SK-N-SH (cell line): ENCODE measurements around the gene FAM240A. TPM values are rescaled to one million over a fixed set of nuclear protein-coding genes. Genes with fewer than 3 reads are reported as not detected.
"Not testable (repeated sequence)": the region's sequence is repeated elsewhere in the genome, so short reads cannot be mapped to it uniquely, and the experiment has no call there.

ENCODE experiments used
- CTCF ChIA-PET: fragments of 300-600, 350-600 bp; formaldehyde crosslinking; extraction: SDS; loops from one replicate; lab custom pipeline; 2021; lab: Yijun Ruan, JAX
- POLR2A ChIA-PET: fragments of 350-600 bp; sonication (Branson Sonifier 250); formaldehyde crosslinking; extraction: SDS; loops from one replicate; lab custom pipeline; 2020; ENCODE audit warnings: antibody characterized with exemption, inconsistent platforms; lab: Yijun Ruan, JAX
- DNase-seq: peaks from one replicate; pipeline ENCODE4 v3.0.0; 2012
- H2AFZ ChIP-seq: fragments of 200-600 bp; sonication (generic); 2 replicates; pipeline ENCODE4 v1.8.1; 2016; ENCODE audit warnings: antibody characterized with exemption, mild to moderate bottlenecking, low read depth
- H3F3A ChIP-seq: fragments of 200-600 bp; sonication (generic); replicated peaks from 2 replicates; pipeline ENCODE3; 2016; ENCODE audit warnings: antibody characterized with exemption, mild to moderate bottlenecking; ENCODE audit not compliant: insufficient read depth
- H3K27ac ChIP-seq, 2 experiments: fragments of 200-500 bp in 1 of 2; fragments of 200-600 bp in 1 of 2; sonication (Bioruptor generic) in 1 of 2; sonication (generic), shearing (Covaris generic) in 1 of 2; 2 replicates each; pipeline versions ENCODE4 v1.5.1 to v1.6.1; 2014 to 2016; ENCODE audit warnings: low read depth in 2 of 2, inconsistent platforms in 1 of 2, low read length in 1 of 2, mild to moderate bottlenecking in 1 of 2, mixed read lengths in 1 of 2
- H3K27me3 ChIP-seq: fragments of 200-600 bp; sonication (generic), shearing (Covaris generic); 2 replicates; pipeline ENCODE4 v1.6.1; 2016; ENCODE audit warnings: mixed run types; ENCODE audit not compliant: insufficient read depth
- H3K36me3 ChIP-seq, 2 experiments: fragments of 200-500 bp in 1 of 2; fragments of 200-600 bp in 1 of 2; sonication (Bioruptor generic) in 1 of 2; sonication (generic) in 1 of 2; replicated peaks in 1 of 2; 2 replicates each; pipeline versions ENCODE3 to v1.5.1; 2014 to 2016; ENCODE audit warnings: low read length in 1 of 2, mild to moderate bottlenecking in 1 of 2; ENCODE audit not compliant: insufficient read depth in 2 of 2, control insufficient read depth in 1 of 2
- H3K4me1 ChIP-seq, 2 experiments: fragments of 200-500 bp in 1 of 2; fragments of 200-600 bp in 1 of 2; sonication (Bioruptor generic) in 1 of 2; sonication (generic), shearing (Covaris generic) in 1 of 2; 2 replicates each; pipeline versions ENCODE4 v1.5.1 to v1.6.1; 2014 to 2016; ENCODE audit warnings: low read depth in 1 of 2, low read length in 1 of 2, mixed run types in 1 of 2; ENCODE audit not compliant: insufficient read depth in 2 of 2, control insufficient read depth in 1 of 2
- H3K4me2 ChIP-seq: fragments of 200-600 bp; sonication (generic), shearing (Covaris generic); 2 replicates; pipeline ENCODE4 v1.6.1; 2017; ENCODE audit warnings: mixed run types
- H3K4me3 ChIP-seq, 2 experiments: fragments of 200-500 bp in 1 of 2; fragments of 200-600 bp in 1 of 2; sonication (Bioruptor generic) in 1 of 2; sonication (generic), shearing (Covaris generic) in 1 of 2; 2 replicates each; pipeline versions ENCODE4 v1.5.1 to v1.8.1; 2014 to 2016; ENCODE audit warnings: low read depth in 2 of 2, inconsistent platforms in 1 of 2, low read length in 1 of 2, mild to moderate bottlenecking in 1 of 2, mixed read lengths in 1 of 2, moderate library complexity in 1 of 2
- H3K79me2 ChIP-seq: fragments of 200-600 bp; sonication (generic); 2 replicates; pipeline ENCODE4 v1.8.1; 2017; ENCODE audit warnings: mild to moderate bottlenecking; ENCODE audit not compliant: insufficient read depth
- H3K9ac ChIP-seq: fragments of 200-600 bp; sonication (generic); 2 replicates; pipeline ENCODE4 v1.6.1; 2017; ENCODE audit warnings: mixed run types
- H3K9me2 ChIP-seq: fragments of 200-600 bp; sonication (generic); 2 replicates; pipeline ENCODE4 v1.6.1; 2017; ENCODE audit warnings: mixed run types
- H3K9me3 ChIP-seq: fragments of 200-600 bp; sonication (generic); 2 replicates; pipeline ENCODE4 v1.6.1; 2017; ENCODE audit warnings: mixed run types, mild to moderate bottlenecking, moderate library complexity
- H4K20me1 ChIP-seq: fragments of 200-600 bp; sonication (generic); 2 replicates; pipeline ENCODE4 v1.6.1; 2017; ENCODE audit warnings: mild to moderate bottlenecking, mixed run types; ENCODE audit not compliant: insufficient read depth
- CHD2 ChIP-seq: fragments of 150-350 bp; IDR thresholded peaks from 2 replicates; pipeline ENCODE4 v1.6.1; 2018; ENCODE audit warnings: low read length; ENCODE audit not compliant: partially characterized antibody
- CTCF ChIP-seq: fragments of 200-600 bp; sonication (generic); IDR thresholded peaks from 2 replicates; pipeline ENCODE4 v1.6.1; 2017; ENCODE audit warnings: antibody characterized with exemption, mild to moderate bottlenecking, moderate library complexity
- EZH2phosphoT487 ChIP-seq: fragments of 200-600 bp; sonication (generic); IDR thresholded peaks from 2 replicates; pipeline ENCODE4 v1.6.1; 2017; ENCODE audit warnings: low read depth, mixed run types, mild to moderate bottlenecking, antibody characterized with exemption, moderate library complexity, borderline replicate concordance
- FOSL2 ChIP-seq: IDR thresholded peaks from 2 replicates; pipeline ENCODE4 v1.4.0; 2012; ENCODE audit warnings: low read depth, mild to moderate bottlenecking, moderate library complexity, borderline replicate concordance
- FOXJ3 ChIP-seq: sonication (generic); formaldehyde crosslinking; IDR thresholded peaks from 2 replicates; pipeline ENCODE4 v1.5.1; 2020; ENCODE audit warnings: mild to moderate bottlenecking, missing genetic modification reagents
- GATA2 ChIP-seq: sonication (generic); formaldehyde crosslinking; IDR thresholded peaks from 2 replicates; pipeline ENCODE4 v1.5.0; 2020; ENCODE audit warnings: mild to moderate bottlenecking, missing genetic modification reagents
- MAX ChIP-seq: IDR thresholded peaks from 2 replicates; pipeline ENCODE4 v1.4.0; 2012; ENCODE audit warnings: low read depth
- MEF2A ChIP-seq: IDR thresholded peaks from 2 replicates; pipeline ENCODE4 v1.4.0; 2012; ENCODE audit warnings: low read depth, borderline replicate concordance
- POLR2AphosphoS5 ChIP-seq: IDR thresholded peaks from 2 replicates; pipeline ENCODE4 v1.6.1; 2012; ENCODE audit warnings: low read depth, low read length
- RAD21 ChIP-seq: IDR thresholded peaks from 2 replicates; pipeline ENCODE4 v1.6.1; 2012; ENCODE audit warnings: mild to moderate bottlenecking, low read length
- RCOR1 ChIP-seq: fragments of 150-350 bp; IDR thresholded peaks from 2 replicates; pipeline ENCODE4 v1.6.1; 2017; ENCODE audit warnings: antibody characterized with exemption, low read length
- SIN3A ChIP-seq: IDR thresholded peaks from 2 replicates; pipeline ENCODE4 v1.6.1; 2012; ENCODE audit warnings: low read depth, mild to moderate bottlenecking, low read length, moderate library complexity, borderline replicate concordance
- TAF1 ChIP-seq: IDR thresholded peaks from 2 replicates; pipeline ENCODE4 v1.6.1; 2012; ENCODE audit warnings: low read depth, mild to moderate bottlenecking, low read length, moderate library complexity, borderline replicate concordance
- TCF12 ChIP-seq: IDR thresholded peaks from 2 replicates; pipeline ENCODE4 v1.4.0; 2012
- TEAD4 ChIP-seq: IDR thresholded peaks from 2 replicates; pipeline ENCODE4 v1.4.0; 2012; ENCODE audit warnings: mild to moderate bottlenecking, borderline replicate concordance; ENCODE audit not compliant: insufficient read depth
- YY1 ChIP-seq: IDR thresholded peaks from 2 replicates; pipeline ENCODE4 v1.4.0; 2012; ENCODE audit warnings: low read depth, mild to moderate bottlenecking
- ZBTB33 ChIP-seq: IDR thresholded peaks from 2 replicates; pipeline ENCODE4 v1.4.0; 2012; ENCODE audit warnings: low read depth, borderline replicate concordance
- WGBS: methylation state at CpG from one replicate; pipeline ENCODE4 v1.1.6; 2017; ENCODE audit warnings: low lambda C conversion rate; 5-methylcytosine and 5-hydroxymethylcytosine counted together
- polyA plus RNA-seq, 3 experiments: library from polyadenylated mRNA; depleted of rRNA; stranded (reverse); fragments of >200 nt; gene quantifications; 2 replicates each; pipeline ENCODE4 v1.2.3, GENCODE V29; 2012

The FAM240A gene
- polyA plus RNA-seq, 1 of the 3 experiments (the other 2 are of a cell fraction): not detected

- H3K27me3 ChIP-seq: no peaks in the 10 kb centered on the region; the same call in 1 of the 2 replicates
- no peak overlapping the region for H3K9ac ChIP-seq
- WGBS: 76% methylated on average over 6 of the region's 6 CpGs
- no peaks in the 10 kb centered on the region for H3K36me3 ChIP-seq
- H2AFZ ChIP-seq: no peak overlapping the region
- H3K4me2 ChIP-seq: no peak overlapping the region
- DNase-seq: no peak
- CTCF ChIA-PET: interaction anchor here (0.8 to 2.8 kb wide), 4 partner anchors 13 to 98 kb away, joined by 3 to 8 read pairs (median 5); no protein-coding TSS in a partner anchor
- no peak overlapping the region for H3K27ac ChIP-seq
- no peak overlapping the region for H3K4me3 ChIP-seq
- H3F3A ChIP-seq: no peaks in the 10 kb centered on the region
- H4K20me1 ChIP-seq: no peaks in the 10 kb centered on the region
- no peak for TF ChIP-seq FOXJ3 (CRISPR knock-in tag)
- TF ChIP-seq SIN3A: no peak
- TF ChIP-seq RCOR1: no peak
- no peak for TF ChIP-seq EZH2phosphoT487
- TF ChIP-seq FOSL2: no peak
- TF ChIP-seq MAX: no peak
- H3K79me2 ChIP-seq: no peaks in the 10 kb centered on the region
- no peaks in the 10 kb centered on the region for H3K4me1 ChIP-seq
- POLR2A ChIA-PET: no interaction called here
- no peaks in the 10 kb centered on the region for H3K9me2 ChIP-seq
- H3K9me3 ChIP-seq: no peaks in the 10 kb centered on the region
These were observed 25.5 kb upstream of the FAM240A start for GRCh38 chr3:46586738-46587246.

- H3K4me2 ChIP-seq, H4K20me1 ChIP-seq, H3K27me3 ChIP-seq, H3K27ac ChIP-seq, DNase-seq, H3K4me1 ChIP-seq, H2AFZ ChIP-seq, H3K9ac ChIP-seq, H3K36me3 ChIP-seq, H3K79me2 ChIP-seq, H3K4me3 ChIP-seq, H3F3A ChIP-seq, H3K9me3 ChIP-seq, POLR2A ChIA-PET, H3K9me2 ChIP-seq: not testable (repeated sequence)
- 53% methylated on average over 3 of the region's 3 CpGs for WGBS
- CTCF ChIA-PET: interaction anchor here (0.8 to 2.8 kb wide), 3 partner anchors 12 to 98 kb away, joined by 3 to 8 read pairs (median 7); no protein-coding TSS in a partner anchor
These were observed 25.1 kb upstream of the FAM240A start for GRCh38 chr3:46587268-46587667.

- Histone ChIP-seq H3K9me2 (no peaks in the 10 kb centered on the region), H2AFZ (no peak overlapping the region), H3K9ac (no peak overlapping the region), H4K20me1 (no peaks in the 10 kb centered on the region), H3K4me2 (no peak overlapping the region), H3K9me3 (no peaks in the 10 kb centered on the region), H3K79me2 (no peaks in the 10 kb centered on the region), H3K36me3 (no peaks in the 10 kb centered on the region), H3K4me1 (no peaks in the 10 kb centered on the region), H3F3A (no peaks in the 10 kb centered on the region), H3K4me3 (no peak overlapping the region), H3K27me3 (no peaks in the 10 kb centered on the region), H3K27ac (no peak overlapping the region)
- 68% methylated on average over 14 of the region's 14 CpGs for WGBS
- CTCF ChIA-PET: no interaction called here
- DNase-seq: no peak
- POLR2A ChIA-PET: no interaction called here
- TF ChIP-seq CHD2 (no peak), GATA2 (no peak), CTCF (no peak), RAD21 (no peak), TEAD4 (no peak), YY1 (no peak), TCF12 (no peak), ZBTB33 (no peak), MEF2A (no peak), FOXJ3 (CRISPR knock-in tag) (no peak), POLR2AphosphoS5 (no peak), EZH2phosphoT487 (no peak), TAF1 (no peak), FOSL2 (no peak), MAX (no peak)
These were observed 19.0 kb upstream of the FAM240A start for GRCh38 chr3:46593274-46593862.
